ENCODE data around the gene BUB1B.
"Not testable (repeated sequence)": the region's sequence is repeated elsewhere in the genome, so short reads cannot be mapped to it uniquely, and the experiment has no call there.

BUB1B gene

DNA sequence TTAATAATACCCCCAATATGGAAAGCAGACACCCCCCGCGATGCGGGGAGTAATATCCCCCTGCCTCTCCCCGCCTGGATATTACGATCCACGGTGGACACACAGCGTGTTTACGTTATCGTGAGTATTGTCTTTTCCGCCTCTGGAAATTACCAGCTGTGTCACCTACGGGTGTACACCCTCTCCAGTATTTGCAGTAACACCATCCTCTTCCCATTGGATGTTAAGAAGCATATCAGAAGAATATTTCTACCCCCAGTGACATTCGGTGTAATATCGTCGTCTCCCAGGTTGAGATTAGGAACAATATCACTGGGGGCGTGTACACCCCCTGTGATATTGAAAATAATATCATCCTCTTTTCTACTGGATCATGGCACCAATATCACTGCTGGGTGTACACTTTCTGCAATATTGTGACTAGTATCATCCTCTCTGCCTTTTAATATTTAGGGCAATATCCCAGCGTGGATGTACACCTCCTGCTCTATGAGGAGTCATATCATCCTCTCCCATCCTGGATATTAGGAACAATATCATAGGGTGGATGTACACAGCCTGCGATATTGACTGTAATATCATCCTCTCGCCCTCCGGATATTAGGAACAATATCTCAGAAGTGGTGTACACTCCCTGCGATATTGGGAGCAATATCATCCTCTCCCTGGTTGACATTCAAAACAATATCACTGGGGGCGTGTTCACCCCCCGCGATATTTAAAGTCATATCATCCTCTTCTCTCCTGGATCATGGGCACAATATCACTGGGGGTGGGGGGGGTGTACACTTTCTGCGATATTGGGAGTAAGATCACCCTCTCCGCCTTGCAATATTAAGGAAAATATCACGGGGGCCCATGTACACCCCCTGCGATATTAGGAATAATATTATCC lies 31.9 kb upstream of the BUB1B start:
- Histone ChIP-seq H3K9me3 (no peaks in the 10 kb centered on the region), H3K27ac (no peak overlapping the region), H3K4me1 (ENCODE audit: control insufficient read depth in 1 of 2, insufficient read depth in 1 of 2, low read depth in 1 of 2, low read length in 1 of 2) (peaks cover 0 to 3% of the 10 kb centered on the region in 2 experiments), H3K27me3 (peaks cover 36% of the 10 kb centered on the region), H3K36me3 (no peaks in the 10 kb centered on the region), H3K4me3 (ENCODE audit: low read depth in 1 of 2, low read length in 1 of 2) (no peak overlapping the region)
- no peak for TF ChIP-seq CTCF (IDR thresholded peaks at IDR 0.05)

DNA sequence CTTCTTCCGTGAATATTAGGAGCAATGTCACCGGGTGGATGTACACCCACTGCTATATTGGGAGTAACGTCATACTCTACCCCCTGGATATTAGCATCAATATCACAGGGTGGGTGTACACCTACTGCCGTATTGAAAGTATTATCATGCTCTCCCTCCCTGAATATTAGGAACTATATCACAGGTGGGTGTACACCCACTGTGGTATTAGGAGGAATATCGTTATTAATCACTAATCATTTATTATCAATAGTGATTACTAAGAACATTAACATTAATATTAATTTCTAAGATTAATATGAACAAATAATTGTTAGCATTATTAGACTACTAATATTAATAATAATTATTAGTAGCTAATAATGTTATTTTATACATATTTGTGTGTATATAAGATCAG lies 30.8 kb upstream of the BUB1B start:
- TF ChIP-seq CTCF (IDR thresholded peaks at IDR 0.05): no peak
- Histone ChIP-seq H3K27me3 (peaks cover 36% of the 10 kb centered on the region), H3K4me3 (ENCODE audit: low read depth in 1 of 2, low read length in 1 of 2) (no peak overlapping the region), H3K36me3 (no peaks in the 10 kb centered on the region), H3K9me3 (no peaks in the 10 kb centered on the region), H3K27ac (no peak overlapping the region), H3K4me1 (ENCODE audit: control insufficient read depth in 1 of 2, insufficient read depth in 1 of 2, low read depth in 1 of 2, low read length in 1 of 2) (no peaks in the 10 kb centered on the region)

GRCh38 chr15:40130799-40131502 lies 29.9 kb upstream of the BUB1B start:
- no peak for TF ChIP-seq CTCF (IDR thresholded peaks at IDR 0.05)
- no peaks in the 10 kb centered on the region for H3K9me3 ChIP-seq
- H3K27ac ChIP-seq: no peak overlapping the region
- H3K27me3 ChIP-seq: peaks cover 36% of the 10 kb centered on the region
- no peaks in the 10 kb centered on the region for H3K4me1 ChIP-seq (ENCODE audit: control insufficient read depth in 1 of 2, insufficient read depth in 1 of 2, low read depth in 1 of 2, low read length in 1 of 2)
- no peaks in the 10 kb centered on the region for H3K36me3 ChIP-seq
- no peak overlapping the region for H3K4me3 ChIP-seq (ENCODE audit: low read depth in 1 of 2, low read length in 1 of 2)

GRCh38 chr15:40133544-40133943 lies 27.3 kb upstream of the BUB1B start:
- no peak overlapping the region for H3K27ac ChIP-seq
- TF ChIP-seq CTCF (IDR thresholded peaks at IDR 0.05): no peak
- no peak overlapping the region for H3K4me3 ChIP-seq (ENCODE audit: low read depth in 1 of 2, low read length in 1 of 2)

GRCh38 chr15:40134885-40135284 lies 26.0 kb upstream of the BUB1B start:
- Histone ChIP-seq H3K4me3 (ENCODE audit: low read depth in 1 of 2, low read length in 1 of 2) (no peak overlapping the region), H3K4me1 (ENCODE audit: control insufficient read depth in 1 of 2, insufficient read depth in 1 of 2, low read depth in 1 of 2, low read length in 1 of 2) (no peaks in the 10 kb centered on the region), H3K9me3 (no peaks in the 10 kb centered on the region), H3K27ac (no peak overlapping the region), H3K36me3 (no peaks in the 10 kb centered on the region), H3K27me3 (peaks cover 4% of the 10 kb centered on the region)
- TF ChIP-seq CTCF (IDR thresholded peaks at IDR 0.05): no peak

More at GRCh38 chr15:40133544-40133943, 27.3 kb upstream of the BUB1B start:
- H3K9me3 ChIP-seq: no peaks in the 10 kb centered on the region
- H3K27me3 ChIP-seq: peaks cover 17% of the 10 kb centered on the region
- no peaks in the 10 kb centered on the region for H3K4me1 ChIP-seq (ENCODE audit: control insufficient read depth in 1 of 2, insufficient read depth in 1 of 2, low read depth in 1 of 2, low read length in 1 of 2)
- no peaks in the 10 kb centered on the region for H3K36me3 ChIP-seq

DNA sequence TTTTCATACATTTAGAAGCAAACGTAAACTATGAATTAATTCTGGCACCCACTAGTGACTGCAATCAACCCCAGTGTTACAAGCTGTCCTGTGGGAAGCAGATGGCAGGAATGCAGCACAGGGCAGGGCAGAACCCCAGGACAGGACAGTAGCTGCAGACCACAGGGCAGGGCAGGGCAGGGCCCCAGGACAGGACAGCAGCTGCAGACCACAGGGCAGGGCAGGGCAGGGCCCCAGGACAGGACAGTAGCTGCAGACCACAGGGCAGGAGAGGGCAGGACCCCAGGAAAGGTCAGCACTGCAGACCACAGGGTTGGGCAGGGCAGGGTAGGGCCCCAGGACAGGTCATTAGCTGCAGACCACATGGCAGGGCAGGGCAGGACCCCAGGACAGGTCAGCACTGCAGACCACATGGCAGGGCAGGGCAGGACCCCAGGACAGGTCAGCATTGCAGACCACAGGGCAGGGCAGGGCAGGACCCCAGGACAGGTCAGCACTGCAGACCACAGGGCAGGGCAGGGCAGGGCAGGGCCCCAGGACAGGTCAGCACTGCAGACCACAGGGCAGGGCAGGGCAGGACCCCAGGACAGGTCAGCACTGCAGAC lies 24.9 kb upstream of the BUB1B start:
- not testable (repeated sequence) for H3K4me3 ChIP-seq (ENCODE audit: low read depth in 1 of 2, low read length in 1 of 2); H3K4me1 ChIP-seq (ENCODE audit: control insufficient read depth in 1 of 2, insufficient read depth in 1 of 2, low read depth in 1 of 2, low read length in 1 of 2); H3K27me3 ChIP-seq; H3K9me3 ChIP-seq; H3K36me3 ChIP-seq; H3K27ac ChIP-seq

Data from neutrophil (primary cell).